ENCODE measurements around the gene SVIL. TPM values are rescaled to one million over a fixed set of nuclear protein-coding genes. Genes with fewer than 3 reads are reported as not detected.

The SVIL gene
- total and polyA plus RNA-seq, 2 donors (not counting 1 experiment from before 2014, with no cell fraction given) = 0.74 to 0.88 TPM

DNA sequence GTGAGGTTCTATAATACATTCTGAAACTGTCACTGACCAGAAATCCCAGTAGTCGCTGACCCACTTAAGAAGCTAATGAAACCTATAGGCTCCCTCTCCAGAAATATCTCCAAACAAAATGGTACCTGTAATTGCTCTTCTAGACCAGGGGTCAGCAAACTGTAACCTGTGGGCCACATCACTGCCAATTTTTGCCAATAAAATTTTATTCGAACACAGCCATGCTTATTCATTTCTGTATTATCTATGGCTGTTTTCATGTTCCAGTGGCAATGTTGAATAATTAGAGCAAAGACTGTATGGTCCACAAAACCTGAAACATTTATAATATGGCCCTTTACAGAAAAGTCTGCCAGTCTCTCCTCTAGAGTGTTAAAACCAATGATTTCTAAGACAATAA lies 37.2 kb upstream of the SVIL start:
- Histone ChIP-seq H4K20me1 (ENCODE audit: control insufficient read depth, insufficient read depth, low read length, poor library complexity, severe bottlenecking) (no peaks in the 10 kb centered on the region), H2AFZ (ENCODE audit: insufficient read depth, low read depth, low read length, poor library complexity, severe bottlenecking) (no peak overlapping the region), H3K4me3 (ENCODE audit: control extremely low read depth in 1 of 5, extremely low read depth in 1 of 5, insufficient read depth in 1 of 5, low read depth in 2 of 5, low read length in 4 of 5) (no peak overlapping the region), H3K9me3 (ENCODE audit: control extremely low read depth in 1 of 3, control insufficient read depth in 2 of 3, insufficient read depth in 1 of 3, low read length in 2 of 3) (peaks cover 1 to 18% (median 13%) of the 10 kb centered on the region in 3 donors), H3K4me1 (ENCODE audit: control insufficient read depth in 2 of 2, insufficient read depth in 2 of 2, low read length in 2 of 2) (no peaks in the 10 kb centered on the region), H3K36me3 (replicated peaks in 1 of 2; ENCODE audit: control extremely low read depth in 1 of 2, control insufficient read depth in 1 of 2, extremely low read depth in 1 of 2, insufficient read depth in 2 of 2, low read length in 1 of 2) (no peaks in the 10 kb centered on the region), H3K27me3 (replicated peaks in 1 of 4; ENCODE audit: control extremely low read depth in 1 of 4, control insufficient read depth in 3 of 4, insufficient read depth in 4 of 4, low read length in 3 of 4) (no peaks in the 10 kb centered on the region), H3K4me2 (replicated peaks; ENCODE audit: low read depth, low read length, poor library complexity, severe bottlenecking) (no peak overlapping the region), H3K79me2 (ENCODE audit: control insufficient read depth, insufficient read depth, low read length) (no peaks in the 10 kb centered on the region), H3K27ac (ENCODE audit: low read length in 2 of 2) (no peak overlapping the region), H3K9ac (ENCODE audit: low read length) (no peak overlapping the region)
- intact Hi-C loops (cut with micrococcal nuclease) = no loop called here
- POLR2A ChIA-PET = no interaction called here
- CTCF ChIA-PET = no interaction called here
- ATAC-seq (ENCODE audit: low read depth) = no peak
- no peak for TF ChIP-seq CTCF (IDR thresholded peaks at IDR 0.05)
- no peak for TF ChIP-seq EZH2 (IDR thresholded peaks at IDR 0.05; ENCODE audit: borderline replicate concordance, insufficient read depth, low read depth, low read length, poor library complexity, severe bottlenecking)
- H3K9me3 Mint-ChIP-seq (ENCODE audit: insufficient read depth) = peaks cover 7% of the 10 kb centered on the region
- peaks cover under 1% of the 10 kb centered on the region for H3K27me3 Mint-ChIP-seq
- no peaks in the 10 kb centered on the region for H3K4me1 Mint-ChIP-seq
- H3K27ac Mint-ChIP-seq = no peak overlapping the region
- 71% methylated on average over 1 of the region's 2 CpGs for WGBS (ENCODE audit: insufficient coverage)
- no peak overlapping the region for H3K4me3 Mint-ChIP-seq
- no peak for DNase-seq

DNA sequence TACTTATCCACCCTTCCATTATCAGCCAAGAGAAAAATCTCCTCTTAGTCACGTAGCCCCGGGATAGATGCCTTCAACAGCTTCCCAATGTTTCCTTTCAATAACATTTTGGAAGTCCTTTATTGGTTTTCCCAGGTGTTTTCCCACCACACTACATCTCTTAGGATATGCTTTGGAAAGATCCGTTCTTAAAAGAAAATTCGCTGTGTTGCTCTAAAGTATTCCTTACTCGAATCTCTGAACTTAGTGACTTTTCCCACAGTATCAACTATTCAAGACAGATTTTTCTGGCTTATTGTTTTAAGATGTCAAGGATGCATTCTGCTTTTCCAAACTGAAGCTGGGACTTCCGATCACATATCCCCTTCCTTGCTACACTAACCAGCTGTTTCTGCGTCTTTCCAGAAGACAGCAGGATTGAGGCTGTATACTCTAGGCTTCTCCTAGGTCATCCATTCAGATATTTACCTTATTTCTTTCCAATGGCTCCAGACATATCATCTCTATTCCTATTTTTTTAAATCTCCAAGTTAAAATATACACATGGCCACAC lies 36.5 kb upstream of the SVIL start:
- TF ChIP-seq EZH2 (IDR thresholded peaks at IDR 0.05; ENCODE audit: borderline replicate concordance, insufficient read depth, low read depth, low read length, poor library complexity, severe bottlenecking) (no peak), CTCF (IDR thresholded peaks at IDR 0.05) (no peak)
- Histone ChIP-seq H3K4me2 (replicated peaks; ENCODE audit: low read depth, low read length, poor library complexity, severe bottlenecking) (no peak overlapping the region), H2AFZ (ENCODE audit: insufficient read depth, low read depth, low read length, poor library complexity, severe bottlenecking) (no peak overlapping the region), H3K27ac (ENCODE audit: low read length in 2 of 2) (no peak overlapping the region), H3K9ac (ENCODE audit: low read length) (no peak overlapping the region), H4K20me1 (ENCODE audit: control insufficient read depth, insufficient read depth, low read length, poor library complexity, severe bottlenecking) (no peaks in the 10 kb centered on the region), H3K36me3 (replicated peaks in 1 of 2; ENCODE audit: control extremely low read depth in 1 of 2, control insufficient read depth in 1 of 2, extremely low read depth in 1 of 2, insufficient read depth in 2 of 2, low read length in 1 of 2) (no peaks in the 10 kb centered on the region), H3K4me3 (ENCODE audit: control extremely low read depth in 1 of 5, extremely low read depth in 1 of 5, insufficient read depth in 1 of 5, low read depth in 2 of 5, low read length in 4 of 5) (no peak overlapping the region), H3K27me3 (replicated peaks in 1 of 4; ENCODE audit: control extremely low read depth in 1 of 4, control insufficient read depth in 3 of 4, insufficient read depth in 4 of 4, low read length in 3 of 4) (no peaks in the 10 kb centered on the region), H3K4me1 (ENCODE audit: control insufficient read depth in 2 of 2, insufficient read depth in 2 of 2, low read length in 2 of 2) (no peaks in the 10 kb centered on the region), H3K9me3 (ENCODE audit: control extremely low read depth in 1 of 3, control insufficient read depth in 2 of 3, insufficient read depth in 1 of 3, low read length in 2 of 3) (peaks cover 1 to 14% (median 8%) of the 10 kb centered on the region in 3 donors), H3K79me2 (ENCODE audit: control insufficient read depth, insufficient read depth, low read length) (no peaks in the 10 kb centered on the region)
- 79% methylated on average over 4 of the region's 7 CpGs for WGBS (ENCODE audit: insufficient coverage)
- no peak for DNase-seq
- ChIA-PET CTCF (no interaction called here), POLR2A (no interaction called here)
- H3K9me3 Mint-ChIP-seq (ENCODE audit: insufficient read depth) = peaks cover 7% of the 10 kb centered on the region
- no peak overlapping the region for H3K27ac Mint-ChIP-seq
- intact Hi-C loops (cut with micrococcal nuclease) = no loop called here
- ATAC-seq (ENCODE audit: low read depth) = no peak
- no peaks in the 10 kb centered on the region for H3K27me3 Mint-ChIP-seq
- H3K4me3 Mint-ChIP-seq = no peak overlapping the region
- H3K4me1 Mint-ChIP-seq = no peaks in the 10 kb centered on the region
